Ovary (tissue), 9 donors: ENCODE results near the gene GSG1. TPM values are rescaled to one million over a fixed set of nuclear protein-coding genes. Genes with fewer than 3 reads are reported as not detected.
A peak's percentile ranks its signal among the peaks of the same experiment; 100 is the strongest.

Experiments used
- DNase-seq, 5 donors: peaks; one replicate each; pipeline ENCODE4 v3.0.0-alpha.2; 2019 to 2020
- H3K27ac ChIP-seq, 2 donors: fragments of 200-600 bp; one replicate each; pipeline versions ENCODE4 v1.5.1 to v1.8.0; 2019 to 2022
- H3K27me3 ChIP-seq: fragments of 200-600 bp; one replicate; pipeline ENCODE4 v1.8.0; 2022
- H3K36me3 ChIP-seq: fragments of 200-600 bp; sonication (generic); one replicate; pipeline ENCODE4 v1.5.1; 2019
- H3K4me1 ChIP-seq: one replicate; pipeline ENCODE4 v1.8.1; 2013; ENCODE audit warnings: mild to moderate bottlenecking, moderate library complexity; ENCODE audit not compliant: insufficient read depth
- H3K4me3 ChIP-seq: fragments of 200-600 bp; sonication (generic); one replicate; pipeline ENCODE4 v1.5.1; 2017
- H3K9me3 ChIP-seq, 2 donors: fragments of 200-600 bp in 1 of 2; sonication (generic) in 1 of 2; one replicate each; pipeline versions ENCODE4 v1.5.1 to v1.8.1; 2013 to 2019; ENCODE audit warnings: mild to moderate bottlenecking in 1 of 2, moderate library complexity in 1 of 2
- CTCF ChIP-seq, 3 donors: fragments of 450-650 bp in 2 of 3; fragments of 200-600 bp in 1 of 3; IDR thresholded peaks; one replicate each; pipeline versions ENCODE4 v1.5.1 to v1.8.0; 2016 to 2022; ENCODE audit warnings: antibody characterized with exemption in 3 of 3, mild to moderate bottlenecking in 1 of 3
- EP300 ChIP-seq: sonication (generic); formaldehyde crosslinking; IDR thresholded peaks from one replicate; pipeline ENCODE4 v1.6.1; 2017; ENCODE audit warnings: antibody characterized with exemption
- POLR2A ChIP-seq: fragments of 450-650 bp; IDR thresholded peaks from one replicate; pipeline ENCODE4 v1.6.1; 2017; ENCODE audit warnings: antibody characterized with exemption, mild to moderate bottlenecking, moderate library complexity
- WGBS, 3 donors: extraction: QIAGEN DNeasy Blood & Tissue Kit in 1 of 3; methylation state at CpG; one replicate each; pipeline versions ENCODE4 v1.1.5 to v1.1.7; 2013 to 2017; 5-methylcytosine and 5-hydroxymethylcytosine counted together
- intact Hi-C, 4 donors: fragments of 100-400 bp; cut with DNase I; formaldehyde crosslinking; loops; one replicate each; pipeline versions ENCODE4 v1.11.0 to v1.15.1; 2022 to 2023
- polyA plus RNA-seq, 2 donors: library from polyadenylated mRNA; stranded (reverse); fragments of 200-250 nt in 1 of 2; fragments of 350-450 nt in 1 of 2; fragmentation: Illumina TruSeq in 1 of 2; extraction: RNeasy Lipid Tissue Mini Kit (QIAGEN cat#74804) in 1 of 2; gene quantifications; one replicate each; pipeline ENCODE4 v1.2.3, GENCODE V29; 2013 to 2014
- total RNA-seq, 7 donors: library from RNA; depleted of rRNA in 2 of 7; stranded (reverse); fragments of >200 nt in 2 of 7; fragmentation: NEBNext Ultra II Directional in 3 of 7; extraction: Animal tissue kit (Norgen Biotek cat#: 25700) in 3 of 7; gene quantifications; one replicate each; pipeline versions ENCODE4 v1.1.0 to v1.2.4, GENCODE V29; 2016 to 2023
- donor health status: DM: no; HTN: no; CAD: no; lungs with moderate emphysema.
- donor health status: DM: no; HTN: no; CAD: no.
- donor health status: Bipolar disorder and iron deficiency.
- donor health status: DM: yes; HTN: yes; CAD: no.
- donor health status: DM: no; HTN: no; CAD: no.
- donor health status: DM: yes; HTN: yes; CAD: no.

Gene GSG1
- total and polyA plus RNA-seq, 9 donors, result 0.33 to 0.43 TPM; not detected in 7

- Histone ChIP-seq H3K4me3 (no peak overlapping the region), H3K9me3 (no peaks in the 10 kb centered on the region), H3K36me3 (no peaks in the 10 kb centered on the region), H3K4me1 (peaks cover 3% of the 10 kb centered on the region), H3K27ac (peak overlapping the region in 1 of 2 donors; percentile 94), H3K27me3 (no peaks in the 10 kb centered on the region)
- 51 to 55% (median 54%) methylated on average over 7 of the region's 7 CpGs for WGBS, 3 donors
- intact Hi-C loops, result loop anchor here in 1 of 4 donors (10.0 kb wide), 1 partner anchor 92 kb away; the partner anchor contains the start of gene EMP1
- no peak for DNase-seq
- TF ChIP-seq CTCF (IDR thresholded peaks at IDR 0.05) (no peak), EP300 (no peak)
These were observed 839 bp downstream of the GSG1 start for GRCh38 chr12:13102461-13103195.

GRCh38 chr12:13101821-13102375 is 1.6 kb downstream of the GSG1 start:
- intact Hi-C loops, result loop anchor here in 1 of 4 donors (10.0 kb wide), 1 partner anchor 93 kb away; the partner anchor contains the start of gene EMP1

GRCh38 chr12:13100882-13101769 is 2.3 kb downstream of the GSG1 start:
- Histone ChIP-seq H3K27me3 (no peaks in the 10 kb centered on the region), H3K9me3 (no peaks in the 10 kb centered on the region), H3K27ac (peak overlapping the region; percentile 69 to 94), H3K4me3 (peak overlapping the region; percentile 45), H3K36me3 (no peaks in the 10 kb centered on the region), H3K4me1 (peaks cover 4% of the 10 kb centered on the region)
- intact Hi-C loops, result loop anchor here in 1 of 4 donors (10.0 kb wide), 1 partner anchor 94 kb away; the partner anchor contains the start of gene EMP1
- peak; percentile 79 to 93 (median 89) for DNase-seq
- peak in 2 of 3 donors; percentile 16 to 20 for TF ChIP-seq CTCF (IDR thresholded peaks at IDR 0.05)
- peak; percentile 70 for TF ChIP-seq EP300
- peak; percentile 27 for TF ChIP-seq POLR2A
- WGBS, 3 donors, result 3 to 6% (median 4%) methylated on average over 44 to 79 of the region's 79 CpGs

More at GRCh38 chr12:13101821-13102375, 1.6 kb downstream of the GSG1 start:
- Histone ChIP-seq H3K4me1 (peaks cover 3% of the 10 kb centered on the region), H3K36me3 (no peaks in the 10 kb centered on the region), H3K27ac (peak overlapping the region; percentile 69 to 94), H3K27me3 (no peaks in the 10 kb centered on the region), H3K4me3 (peak overlapping the region; percentile 45), H3K9me3 (no peaks in the 10 kb centered on the region)
- TF ChIP-seq CTCF (IDR thresholded peaks at IDR 0.05) (no peak), EP300 (no peak), POLR2A (no peak)
- 68 to 75% (median 70%) methylated on average over 10 of the region's 10 CpGs for WGBS, 3 donors
- DNase-seq, result no peak

- no peak for TF ChIP-seq EP300
- Histone ChIP-seq H3K4me1 (peaks cover 4% of the 10 kb centered on the region), H3K36me3 (no peaks in the 10 kb centered on the region), H3K27ac (peak overlapping the region in 1 of 2 donors; percentile 94), H3K27me3 (no peaks in the 10 kb centered on the region), H3K4me3 (peak overlapping the region; percentile 45), H3K9me3 (no peaks in the 10 kb centered on the region)
- 20 to 22% (median 20%) methylated on average over 6 of the region's 6 CpGs for WGBS, 3 donors
- DNase-seq, result no peak
- intact Hi-C loops, result loop anchor here in 1 of 4 donors (10.0 kb wide), 1 partner anchor 94 kb away; the partner anchor contains the start of gene EMP1
These were observed 2.9 kb downstream of the GSG1 start for GRCh38 chr12:13100605-13100881.
